ENCODE results near the gene RIF1. TPM values are rescaled to one million over a fixed set of nuclear protein-coding genes. Genes with fewer than 3 reads are reported as not detected.

Gene RIF1
- total RNA-seq, 1 donor from 2014 or later, result 39.1 TPM

DNA sequence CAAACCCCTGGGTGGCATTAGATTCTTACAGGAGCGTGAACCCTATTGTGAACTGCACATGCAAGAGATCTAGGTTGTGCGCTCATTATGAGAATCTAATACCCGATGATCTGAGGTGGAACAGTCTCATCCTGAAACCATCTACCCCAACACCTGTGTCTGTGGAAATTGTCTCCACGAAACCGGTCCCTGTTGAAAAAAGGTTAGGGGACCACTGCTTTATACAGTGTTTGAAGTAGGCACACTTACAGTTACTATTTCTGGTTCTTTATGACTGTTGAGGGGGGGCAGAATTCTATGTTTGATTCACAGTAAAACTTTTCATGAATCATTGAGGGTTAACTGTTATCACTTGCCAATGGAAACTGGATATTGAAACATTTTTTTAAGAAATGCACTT is 72.0 kb downstream of the RIF1 start:
- no peaks in the 10 kb centered on the region for H3K27me3 ChIP-seq (ENCODE audit: insufficient read depth, low read length)
- H3K9me3 ChIP-seq (ENCODE audit: insufficient read depth, low read depth, low read length), result no peaks in the 10 kb centered on the region
- no peak overlapping the region for H3K4me3 ChIP-seq (ENCODE audit: insufficient read depth, low read depth, low read length)
- Mint-ChIP-seq H3K4me1 (ENCODE audit: low read depth, unreplicated experiment) (no peaks in the 10 kb centered on the region), H3K27ac (ENCODE audit: unreplicated experiment) (no peak overlapping the region), H3K9me3 (ENCODE audit: unreplicated experiment) (no peaks in the 10 kb centered on the region), H3K4me3 (ENCODE audit: unreplicated experiment) (no peak overlapping the region), H3K36me3 (ENCODE audit: low read depth, unreplicated experiment) (peaks cover 22% of the 10 kb centered on the region), H3K27me3 (ENCODE audit: low read depth, unreplicated experiment) (no peaks in the 10 kb centered on the region)
- H3K27ac ChIP-seq (ENCODE audit: low read depth, low read length), result no peak overlapping the region
- no peak for DNase-seq (ENCODE audit: low read depth)
- no peaks in the 10 kb centered on the region for H4K20me1 ChIP-seq (ENCODE audit: insufficient read depth, low read length)
- no peak overlapping the region for H2AFZ ChIP-seq (ENCODE audit: low read depth, low read length)
- no peaks in the 10 kb centered on the region for H3K79me2 ChIP-seq (ENCODE audit: insufficient read depth, low read length)
- TF ChIP-seq EZH2 (IDR thresholded peaks at IDR 0.05; ENCODE audit: insufficient read depth, low read length), result no peak
- TF ChIP-seq, protein P1, sequence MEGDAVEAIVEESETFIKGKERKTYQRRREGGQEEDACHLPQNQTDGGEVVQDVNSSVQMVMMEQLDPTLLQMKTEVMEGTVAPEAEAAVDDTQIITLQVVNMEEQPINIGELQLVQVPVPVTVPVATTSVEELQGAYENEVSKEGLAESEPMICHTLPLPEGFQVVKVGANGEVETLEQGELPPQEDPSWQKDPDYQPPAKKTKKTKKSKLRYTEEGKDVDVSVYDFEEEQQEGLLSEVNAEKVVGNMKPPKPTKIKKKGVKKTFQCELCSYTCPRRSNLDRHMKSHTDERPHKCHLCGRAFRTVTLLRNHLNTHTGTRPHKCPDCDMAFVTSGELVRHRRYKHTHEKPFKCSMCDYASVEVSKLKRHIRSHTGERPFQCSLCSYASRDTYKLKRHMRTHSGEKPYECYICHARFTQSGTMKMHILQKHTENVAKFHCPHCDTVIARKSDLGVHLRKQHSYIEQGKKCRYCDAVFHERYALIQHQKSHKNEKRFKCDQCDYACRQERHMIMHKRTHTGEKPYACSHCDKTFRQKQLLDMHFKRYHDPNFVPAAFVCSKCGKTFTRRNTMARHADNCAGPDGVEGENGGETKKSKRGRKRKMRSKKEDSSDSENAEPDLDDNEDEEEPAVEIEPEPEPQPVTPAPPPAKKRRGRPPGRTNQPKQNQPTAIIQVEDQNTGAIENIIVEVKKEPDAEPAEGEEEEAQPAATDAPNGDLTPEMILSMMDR (IDR thresholded peaks at IDR 0.05; ENCODE audit: insufficient read depth, low read depth, low read length), result no peak
- FAIRE-seq, result no peak
- H3K36me3 ChIP-seq (ENCODE audit: insufficient read depth, low read length), result peaks cover 4% of the 10 kb centered on the region
- no peak overlapping the region for H3K4me2 ChIP-seq (ENCODE audit: low read length)
- peaks cover 3% of the 10 kb centered on the region for H3K4me1 ChIP-seq (ENCODE audit: insufficient read depth, low read length)
- no peak overlapping the region for H3K9ac ChIP-seq (ENCODE audit: low read length)

DNA sequence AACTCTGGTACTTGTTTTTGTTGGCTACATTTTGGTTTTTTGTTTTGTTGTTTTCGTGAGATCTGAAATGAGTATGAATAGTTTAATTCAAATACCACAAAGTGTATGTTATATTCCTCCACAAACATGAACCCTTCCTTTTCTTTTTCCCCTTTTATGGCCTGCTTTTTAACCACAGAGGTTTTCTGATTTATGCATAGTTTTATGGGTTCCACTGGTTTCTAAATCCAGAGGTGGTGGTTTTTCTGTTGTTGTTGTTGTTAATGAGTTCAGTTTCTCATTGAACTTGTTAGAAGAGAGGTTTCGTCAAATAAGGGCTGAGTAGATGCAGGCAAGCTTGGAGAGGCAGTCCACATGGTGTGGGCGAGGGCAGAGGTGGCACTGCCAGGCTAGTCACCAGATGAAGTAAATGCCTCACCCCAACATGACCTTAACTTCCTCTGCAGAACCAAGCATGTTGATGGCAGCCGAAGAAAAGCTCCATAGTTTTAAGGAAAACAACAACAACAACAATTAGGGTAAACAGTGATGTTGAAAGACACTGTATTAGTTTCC is 72.5 kb downstream of the RIF1 start:
- H3K4me1 Mint-ChIP-seq (ENCODE audit: low read depth, unreplicated experiment), result no peaks in the 10 kb centered on the region
- H3K79me2 ChIP-seq (ENCODE audit: insufficient read depth, low read length), result no peaks in the 10 kb centered on the region
- H3K4me2 ChIP-seq (ENCODE audit: low read length), result no peak overlapping the region
- H3K9me3 Mint-ChIP-seq (ENCODE audit: unreplicated experiment), result no peaks in the 10 kb centered on the region
- no peak overlapping the region for H3K27ac ChIP-seq (ENCODE audit: low read depth, low read length)
- FAIRE-seq, result no peak
- H3K36me3 ChIP-seq (ENCODE audit: insufficient read depth, low read length), result peaks cover 4% of the 10 kb centered on the region
- H3K27ac Mint-ChIP-seq (ENCODE audit: unreplicated experiment), result no peak overlapping the region
- peaks cover 24% of the 10 kb centered on the region for H3K36me3 Mint-ChIP-seq (ENCODE audit: low read depth, unreplicated experiment)
- H3K4me1 ChIP-seq (ENCODE audit: insufficient read depth, low read length), result peaks cover 3% of the 10 kb centered on the region
- TF ChIP-seq, protein P1 (IDR thresholded peaks at IDR 0.05; ENCODE audit: insufficient read depth, low read depth, low read length), result no peak
- no peak for TF ChIP-seq EZH2 (IDR thresholded peaks at IDR 0.05; ENCODE audit: insufficient read depth, low read length)
- no peak overlapping the region for H3K4me3 ChIP-seq (ENCODE audit: insufficient read depth, low read depth, low read length)
- H3K9ac ChIP-seq (ENCODE audit: low read length), result no peak overlapping the region
- H3K27me3 ChIP-seq (ENCODE audit: insufficient read depth, low read length), result no peaks in the 10 kb centered on the region
- no peaks in the 10 kb centered on the region for H4K20me1 ChIP-seq (ENCODE audit: insufficient read depth, low read length)
- no peaks in the 10 kb centered on the region for H3K27me3 Mint-ChIP-seq (ENCODE audit: low read depth, unreplicated experiment)
- DNase-seq (ENCODE audit: low read depth), result no peak
- H2AFZ ChIP-seq (ENCODE audit: low read depth, low read length), result no peak overlapping the region
- no peak overlapping the region for H3K4me3 Mint-ChIP-seq (ENCODE audit: unreplicated experiment)
- H3K9me3 ChIP-seq (ENCODE audit: insufficient read depth, low read depth, low read length), result no peaks in the 10 kb centered on the region

DNA sequence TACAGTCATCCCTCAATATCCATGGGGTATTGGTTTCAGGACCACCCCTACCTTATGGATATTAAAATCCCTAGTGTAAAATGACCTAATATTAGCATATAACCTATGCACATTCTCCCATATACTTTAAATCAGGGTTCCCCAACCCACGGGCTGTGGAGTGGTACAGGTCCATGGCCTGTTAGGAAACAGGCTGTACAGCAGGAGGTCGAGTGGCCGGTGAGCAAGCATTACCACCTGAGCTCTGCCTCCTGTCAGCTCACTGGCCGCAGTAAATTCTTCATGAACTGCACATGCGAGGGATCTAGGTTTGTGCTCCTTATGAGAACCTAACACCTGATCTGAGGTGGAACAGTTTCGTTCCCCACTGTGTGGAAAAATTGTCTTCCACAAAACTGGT is 73.8 kb downstream of the RIF1 start:
- Histone ChIP-seq H3K9me3 (ENCODE audit: insufficient read depth, low read depth, low read length) (no peaks in the 10 kb centered on the region), H3K79me2 (ENCODE audit: insufficient read depth, low read length) (no peaks in the 10 kb centered on the region), H3K4me3 (ENCODE audit: insufficient read depth, low read depth, low read length) (no peak overlapping the region), H3K9ac (ENCODE audit: low read length) (no peak overlapping the region), H3K4me1 (ENCODE audit: insufficient read depth, low read length) (no peaks in the 10 kb centered on the region), H3K4me2 (ENCODE audit: low read length) (no peak overlapping the region), H2AFZ (ENCODE audit: low read depth, low read length) (no peak overlapping the region), H3K27ac (ENCODE audit: low read depth, low read length) (no peak overlapping the region), H4K20me1 (ENCODE audit: insufficient read depth, low read length) (no peaks in the 10 kb centered on the region), H3K36me3 (ENCODE audit: insufficient read depth, low read length) (peaks cover 4% of the 10 kb centered on the region), H3K27me3 (ENCODE audit: insufficient read depth, low read length) (no peaks in the 10 kb centered on the region)
- H3K9me3 Mint-ChIP-seq (ENCODE audit: unreplicated experiment), result no peaks in the 10 kb centered on the region
- no peak overlapping the region for H3K27ac Mint-ChIP-seq (ENCODE audit: unreplicated experiment)
- H3K4me1 Mint-ChIP-seq (ENCODE audit: low read depth, unreplicated experiment), result no peaks in the 10 kb centered on the region
- no peak overlapping the region for H3K4me3 Mint-ChIP-seq (ENCODE audit: unreplicated experiment)
- H3K27me3 Mint-ChIP-seq (ENCODE audit: low read depth, unreplicated experiment), result no peaks in the 10 kb centered on the region
- DNase-seq (ENCODE audit: low read depth) (no peak), FAIRE-seq (no peak)
- TF ChIP-seq EZH2 (IDR thresholded peaks at IDR 0.05; ENCODE audit: insufficient read depth, low read length), result no peak
- TF ChIP-seq, protein P1 (IDR thresholded peaks at IDR 0.05; ENCODE audit: insufficient read depth, low read depth, low read length), result no peak
- peaks cover 22% of the 10 kb centered on the region for H3K36me3 Mint-ChIP-seq (ENCODE audit: low read depth, unreplicated experiment)
